DND-41 (cell line): ENCODE measurements around the gene EVC2.

Source experiments
- ATAC-seq: fragments of 200-7000 bp; cut with Tn5 transposase; 3 replicates; pipeline ENCODE4 v1.9.1; 2021; ENCODE audit warnings: low read depth; ENCODE audit not compliant: insufficient read depth
- DNase-seq: peaks from one replicate; pipeline ENCODE4 v3.0.0-alpha.2; 2020
- H2AFZ ChIP-seq: 2 replicates; pipeline ENCODE4 v1.6.0; 2012; ENCODE audit warnings: low read depth, low read length
- H3K27ac ChIP-seq: 2 replicates; pipeline ENCODE4 v1.5.1; 2012; ENCODE audit warnings: low read length, inconsistent platforms
- H3K27me3 ChIP-seq: fragments of 200-600 bp; sonication (generic); 2 replicates; pipeline ENCODE4 v1.6.0; 2012; ENCODE audit warnings: low read length, mild to moderate bottlenecking, inconsistent platforms; ENCODE audit not compliant: insufficient read depth, poor library complexity
- H3K36me3 ChIP-seq: 2 replicates; pipeline ENCODE4 v1.5.1; 2012; ENCODE audit warnings: low read length, inconsistent platforms; ENCODE audit not compliant: insufficient read depth
- H3K4me1 ChIP-seq: 2 replicates; pipeline ENCODE4 v1.5.1; 2012; ENCODE audit warnings: mild to moderate bottlenecking, low read length; ENCODE audit not compliant: insufficient read depth
- H3K4me2 ChIP-seq: 2 replicates; pipeline ENCODE4 v1.6.0; 2012; ENCODE audit warnings: mild to moderate bottlenecking, moderate library complexity, low read length, inconsistent platforms; ENCODE audit not compliant: insufficient read depth
- H3K4me3 ChIP-seq, 2 experiments: fragments of 200-600 bp in 1 of 2; shearing (Covaris generic) in 1 of 2; 2 replicates each; pipeline ENCODE4 v1.5.1; 2012 to 2016; ENCODE audit warnings: inconsistent platforms in 2 of 2, low read length in 2 of 2, mild to moderate bottlenecking in 2 of 2, low read depth in 1 of 2, moderate library complexity in 1 of 2
- H3K79me2 ChIP-seq: 2 replicates; pipeline ENCODE4 v1.6.0; 2012; ENCODE audit warnings: low read length, inconsistent platforms; ENCODE audit not compliant: insufficient read depth
- H3K9ac ChIP-seq: 2 replicates; pipeline ENCODE4 v1.6.0; 2012; ENCODE audit warnings: low read depth, mild to moderate bottlenecking, inconsistent platforms, low read length, moderate library complexity
- H3K9me3 ChIP-seq: 2 replicates; pipeline ENCODE4 v1.5.1; 2012; ENCODE audit warnings: low read length, moderate library complexity, mild to moderate bottlenecking, inconsistent platforms; ENCODE audit not compliant: insufficient read depth, severe bottlenecking
- H4K20me1 ChIP-seq: 2 replicates; pipeline ENCODE4 v1.6.0; 2012; ENCODE audit warnings: low read length; ENCODE audit not compliant: insufficient read depth
- CTCF ChIP-seq: IDR thresholded peaks from 2 replicates; pipeline ENCODE4 v1.5.1; 2012; ENCODE audit warnings: borderline replicate concordance, low read length, moderate library complexity, mild to moderate bottlenecking; ENCODE audit not compliant: poor library complexity, severe bottlenecking; ENCODE audit errors: extremely low read depth
- EZH2 ChIP-seq: IDR thresholded peaks from 3 replicates; pipeline ENCODE4 v1.6.1; 2012; ENCODE audit warnings: borderline replicate concordance, low read depth, mild to moderate bottlenecking, moderate library complexity, low read length, inconsistent platforms; ENCODE audit not compliant: severe bottlenecking

The EVC2 gene

GRCh38 chr4:5752376-5753184, 44.2 kb upstream of the EVC2 start:
- Histone ChIP-seq H3K4me1 (no peaks in the 10 kb centered on the region), H3K9ac (no peak overlapping the region), H3K4me2 (no peak overlapping the region), H3K4me3 (no peak overlapping the region), H3K27me3 (no peaks in the 10 kb centered on the region), H2AFZ (no peak overlapping the region), H3K36me3 (no peaks in the 10 kb centered on the region), H3K9me3 (no peaks in the 10 kb centered on the region), H3K27ac (no peak overlapping the region), H4K20me1 (no peaks in the 10 kb centered on the region), H3K79me2 (no peaks in the 10 kb centered on the region)
- ATAC-seq (no peak), DNase-seq (no peak)
- TF ChIP-seq CTCF (no peak), EZH2 (no peak)

GRCh38 chr4:5751666-5752375, 43.5 kb upstream of the EVC2 start:
- Histone ChIP-seq H2AFZ (no peak overlapping the region), H3K27me3 (no peaks in the 10 kb centered on the region), H3K9me3 (no peaks in the 10 kb centered on the region), H3K79me2 (no peaks in the 10 kb centered on the region), H3K9ac (no peak overlapping the region), H4K20me1 (no peaks in the 10 kb centered on the region), H3K27ac (no peak overlapping the region), H3K36me3 (no peaks in the 10 kb centered on the region), H3K4me2 (no peak overlapping the region), H3K4me3 (no peak overlapping the region), H3K4me1 (no peaks in the 10 kb centered on the region)
- TF ChIP-seq EZH2 (no peak), CTCF (no peak)
- ATAC-seq (no peak), DNase-seq (no peak)

- TF ChIP-seq EZH2 (no peak), CTCF (no peak)
- no peak overlapping the region for H3K27ac ChIP-seq
- no peaks in the 10 kb centered on the region for H3K79me2 ChIP-seq
- no peak overlapping the region for H3K4me2 ChIP-seq
- no peaks in the 10 kb centered on the region for H3K4me1 ChIP-seq
- no peaks in the 10 kb centered on the region for H3K9me3 ChIP-seq
- no peaks in the 10 kb centered on the region for H4K20me1 ChIP-seq
- no peak overlapping the region for H3K4me3 ChIP-seq
- no peak overlapping the region for H3K9ac ChIP-seq
- ATAC-seq (no peak), DNase-seq (no peak)
- H3K36me3 ChIP-seq, result no peaks in the 10 kb centered on the region
- H3K27me3 ChIP-seq, result no peaks in the 10 kb centered on the region
- no peak overlapping the region for H2AFZ ChIP-seq
Measured at GRCh38 chr4:5750946-5751665, 42.7 kb upstream of the EVC2 start.
